Activated CD4-positive, alpha-beta T cell treated with anti-CD3 and anti-CD28 coated beads for 1 hour (primary cell): Measurements from ENCODE around the gene SPTSSB.
A peak's percentile ranks its signal among the peaks of the same experiment; 100 is the strongest.

Experiments
- DNase-seq: peaks from one replicate; pipeline ENCODE4 v3.0.0-alpha.2; 2020

Gene SPTSSB, protein sequence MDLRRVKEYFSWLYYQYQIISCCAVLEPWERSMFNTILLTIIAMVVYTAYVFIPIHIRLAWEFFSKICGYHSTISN

DNA sequence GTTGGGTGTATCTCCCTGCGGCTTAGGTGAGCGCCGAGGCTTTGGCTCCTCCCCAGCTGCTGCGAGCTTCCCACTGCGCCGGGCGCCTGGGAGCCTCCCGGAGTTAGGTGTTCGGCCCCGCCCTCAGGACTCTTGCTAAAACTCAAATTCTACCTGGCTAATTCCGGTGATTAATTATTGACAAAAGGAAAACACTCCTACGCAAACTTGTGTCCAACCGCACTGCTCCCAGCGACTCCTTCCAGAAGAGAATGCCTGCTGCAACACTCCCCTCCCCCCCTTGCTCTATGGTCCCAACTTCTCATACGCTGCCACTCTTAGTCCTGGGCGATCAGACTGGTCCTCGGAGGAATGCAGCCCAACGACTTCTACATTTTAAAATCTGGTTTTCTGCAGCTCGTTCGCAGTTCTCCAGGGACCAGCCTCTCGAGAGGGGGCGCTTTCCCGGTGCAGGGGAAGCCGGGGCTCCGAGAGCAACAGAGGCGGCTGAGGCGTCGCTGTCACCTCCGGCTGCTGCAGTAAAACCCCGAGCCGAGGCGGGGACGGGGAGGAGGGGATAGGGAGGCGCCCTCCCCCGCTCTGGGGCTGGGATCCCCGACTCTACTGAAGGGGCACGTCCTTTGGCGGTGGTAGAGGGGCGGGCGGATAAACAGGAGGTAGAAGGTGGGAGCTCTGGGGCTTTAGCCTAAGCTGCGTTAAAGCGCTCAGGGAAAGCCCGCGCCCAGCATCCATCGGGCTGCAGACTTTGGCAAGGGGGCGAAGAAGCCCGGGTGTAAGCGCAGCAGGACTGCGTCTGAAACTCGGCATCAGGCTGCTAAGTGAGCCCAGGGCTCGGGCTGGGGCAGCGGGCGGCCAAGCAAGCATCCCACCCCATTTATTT lies at the start of gene SPTSSB:
Gene SPTSSB, minus strand, starts transcription at position 77 of the 880 bp plus-strand sequence. CDS start 25,194 bp downstream, outside the sequence.
- peak; percentile 26 for DNase-seq

DNA sequence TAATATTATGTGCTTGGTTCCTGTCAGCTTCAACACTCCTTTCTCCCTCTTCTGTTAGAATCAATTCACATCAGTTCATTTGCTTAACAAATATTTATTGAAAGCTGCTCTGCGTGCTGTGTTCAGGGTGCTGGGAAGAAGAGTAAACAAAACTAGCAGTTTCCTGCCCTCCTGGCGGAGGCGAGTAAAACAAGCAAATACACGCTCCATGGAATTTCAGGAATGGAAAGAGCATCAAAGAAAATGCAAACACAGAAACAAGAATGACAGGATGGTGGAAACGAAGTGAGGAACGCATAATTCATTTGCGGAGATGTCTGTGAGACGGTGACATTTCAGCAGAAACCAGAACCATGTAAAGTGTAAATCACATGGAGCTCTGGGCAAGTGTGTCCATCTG lies 49.4 kb upstream of the SPTSSB start:
- no peak for DNase-seq

DNA sequence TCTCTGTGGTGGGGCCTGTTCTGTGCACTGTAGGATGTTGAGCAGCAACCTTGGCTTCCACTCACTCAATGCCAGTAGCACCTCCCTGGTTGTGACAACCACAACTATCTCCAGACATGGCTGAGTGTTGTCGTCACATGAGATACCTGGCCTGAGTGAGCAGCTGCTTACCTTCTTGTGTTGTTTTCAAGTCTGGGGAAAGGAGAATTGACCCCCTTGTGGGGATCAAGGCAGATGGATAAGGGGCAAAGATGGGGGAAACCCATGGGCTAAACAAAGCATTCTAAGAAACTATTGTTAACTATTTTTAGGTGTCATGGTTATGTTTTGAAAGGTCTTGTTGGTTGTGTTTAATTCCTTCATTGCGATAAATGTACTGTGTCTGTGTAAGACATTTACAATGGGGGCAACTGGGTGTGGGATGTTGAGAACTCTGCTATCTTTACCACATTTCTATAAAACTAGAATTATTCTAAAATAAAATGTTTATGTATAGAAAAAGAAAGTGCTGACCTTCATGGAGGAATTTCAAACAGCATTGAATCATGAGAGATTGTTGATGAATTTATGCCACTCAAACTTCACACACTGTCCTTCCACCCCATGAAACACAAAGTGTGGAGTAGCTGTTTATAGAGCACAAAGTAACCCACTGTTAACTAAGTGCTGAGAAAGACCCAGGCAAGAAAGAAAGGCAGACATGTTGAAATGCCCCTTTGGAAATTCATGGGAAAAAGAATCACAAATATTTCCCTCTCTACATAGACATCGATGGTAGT lies 48.4 kb upstream of the SPTSSB start:
- DNase-seq = no peak

- no peak for DNase-seq
Measured at GRCh38 chr3:161415506-161416231, 44.4 kb upstream of the SPTSSB start.

DNA sequence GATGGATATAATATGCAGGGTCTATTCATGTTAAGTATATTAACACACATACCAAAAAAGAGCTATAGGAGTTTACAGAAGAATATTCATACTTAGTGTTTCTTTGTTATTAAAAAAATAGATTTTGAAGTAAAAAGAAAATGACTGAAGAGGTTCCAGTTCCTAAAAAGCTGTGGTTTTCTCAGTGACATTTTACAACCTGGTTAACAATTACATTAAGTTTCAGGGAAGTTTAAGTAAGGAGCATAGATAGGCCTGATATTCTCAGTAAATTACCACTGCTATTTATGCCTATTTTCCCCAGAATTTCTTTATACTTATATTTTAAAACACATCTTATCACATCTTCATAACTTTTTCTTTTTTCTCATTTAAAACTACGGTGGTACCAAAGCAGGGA lies 43.6 kb upstream of the SPTSSB start:
- DNase-seq = no peak

GRCh38 chr3:161413855-161414210 lies 42.5 kb upstream of the SPTSSB start:
- no peak for DNase-seq

DNA sequence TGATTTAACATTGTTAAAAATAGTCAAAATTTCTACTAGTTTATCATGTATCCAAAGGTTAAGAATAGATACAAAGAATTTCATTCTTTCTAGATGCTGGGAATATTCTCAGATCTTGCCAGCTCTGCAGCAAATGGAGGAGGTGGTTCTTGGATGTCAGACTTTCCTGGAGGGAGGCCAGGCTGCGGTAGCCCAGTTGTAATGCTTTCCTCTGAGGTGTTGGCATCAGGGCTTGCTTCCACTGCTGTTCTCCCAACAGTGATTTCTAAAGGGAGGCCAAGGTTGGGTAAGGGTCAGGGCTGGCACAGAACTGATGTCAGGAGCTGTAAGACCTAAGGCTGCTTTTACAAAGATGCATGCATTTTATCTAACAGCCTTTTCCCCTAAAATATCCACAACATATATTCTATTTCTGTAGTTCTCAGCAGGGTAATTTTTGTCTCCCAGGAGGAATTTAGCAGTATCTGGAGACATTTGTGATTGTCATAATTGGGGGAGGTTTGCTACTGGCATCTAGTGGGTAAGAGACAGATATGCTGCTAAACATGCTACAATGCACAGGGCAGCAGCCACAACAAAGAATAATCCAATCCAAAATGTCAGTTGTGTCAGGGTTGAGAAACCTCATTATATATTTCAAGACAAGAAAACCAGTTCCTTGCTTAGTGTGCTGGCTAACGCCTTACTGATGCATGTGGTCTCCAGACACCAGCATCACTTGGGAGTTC lies 42.0 kb upstream of the SPTSSB start:
- no peak for DNase-seq

DNA sequence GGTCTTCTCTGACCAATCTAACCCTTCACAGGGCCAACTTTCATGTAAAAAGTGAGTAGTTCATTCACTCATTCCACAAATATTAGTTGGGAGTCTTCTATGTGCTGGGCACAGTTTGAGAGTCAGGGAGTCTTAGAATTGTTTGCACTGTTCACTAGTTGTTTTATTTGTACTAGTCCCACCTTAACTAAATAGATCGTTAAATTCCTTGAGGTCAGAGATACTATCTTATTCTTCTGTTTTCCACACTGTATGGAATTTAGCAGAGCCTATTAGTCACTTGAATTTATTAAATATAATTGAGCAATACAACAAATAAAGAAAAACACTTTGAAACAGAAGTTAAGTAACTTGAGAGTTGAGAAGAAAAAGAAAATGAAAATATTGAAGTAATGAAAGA lies 40.8 kb upstream of the SPTSSB start:
- DNase-seq = no peak

GRCh38 chr3:161409858-161410257 lies 38.5 kb upstream of the SPTSSB start:
- DNase-seq = no peak

GRCh38 chr3:161409069-161409468 lies 37.8 kb upstream of the SPTSSB start:
- DNase-seq = no peak

DNA sequence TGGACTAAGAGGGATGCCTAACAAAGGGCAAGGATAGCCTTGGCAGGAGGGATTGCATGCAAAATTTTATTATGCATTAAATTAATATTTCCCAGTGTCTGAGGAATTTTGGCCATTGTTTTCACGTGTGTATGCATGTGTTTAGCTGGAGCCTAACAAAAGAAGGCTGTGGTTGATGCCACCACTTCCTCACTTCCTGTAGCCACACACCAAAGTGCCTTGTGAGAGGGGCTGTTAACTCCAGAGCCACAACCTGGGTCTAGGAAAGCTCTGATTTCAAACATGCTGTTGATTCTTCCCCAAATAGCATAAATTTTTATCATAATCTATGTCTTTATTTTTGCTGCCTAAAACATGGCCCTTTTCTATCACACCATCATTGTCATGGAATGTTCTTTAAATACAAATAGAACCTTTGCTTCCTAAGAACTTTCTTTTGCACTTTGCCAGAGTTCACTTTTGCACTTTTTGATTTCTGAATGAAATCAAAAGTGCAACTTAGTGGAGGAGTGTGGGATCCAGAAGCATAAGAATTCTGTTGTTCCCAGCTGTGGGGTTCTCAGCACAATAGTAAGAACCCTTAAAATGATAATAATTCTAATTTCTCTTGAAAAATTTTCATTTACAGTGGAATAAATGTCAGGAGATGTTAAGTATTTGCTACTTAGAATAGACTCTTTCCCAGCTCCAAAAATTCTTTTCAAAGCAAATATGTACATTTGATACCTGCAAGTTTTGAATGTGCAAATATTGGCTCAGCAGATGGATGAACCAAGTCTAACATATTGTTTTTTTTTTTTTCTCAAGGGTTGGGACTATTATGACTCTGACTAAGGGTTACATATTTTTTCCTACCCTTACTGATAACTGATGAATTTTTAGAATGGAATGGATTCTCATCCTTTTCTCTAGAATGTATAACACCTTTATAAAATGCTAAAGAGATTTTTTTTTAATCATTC lies 35.6 kb upstream of the SPTSSB start:
- no peak for DNase-seq

- DNase-seq = no peak
Measured at GRCh38 chr3:161405836-161406235, 34.5 kb upstream of the SPTSSB start.

GRCh38 chr3:161405087-161405486 lies 33.8 kb upstream of the SPTSSB start:
- DNase-seq = no peak

GRCh38 chr3:161403251-161403650 lies 31.9 kb upstream of the SPTSSB start:
- DNase-seq = no peak

DNA sequence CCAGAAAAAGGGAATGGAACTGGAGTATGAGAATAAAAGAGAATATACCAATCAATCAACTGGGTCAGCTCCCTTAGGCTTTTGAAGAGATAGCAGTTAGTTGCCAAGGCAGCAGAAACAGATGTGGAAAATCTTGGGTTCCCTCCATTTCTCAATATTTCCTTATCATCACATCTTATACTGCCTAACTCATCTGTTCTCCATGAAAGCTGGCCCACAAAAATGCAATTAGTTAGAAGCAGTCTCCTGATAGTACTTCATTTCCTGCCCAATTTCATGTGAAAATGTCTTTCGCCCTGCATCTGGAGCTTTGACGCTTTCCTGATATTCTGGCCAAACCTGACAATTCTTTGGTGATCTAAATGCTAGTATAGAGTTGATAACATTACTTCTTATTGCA lies 30.1 kb upstream of the SPTSSB start:
- DNase-seq = no peak

GRCh38 chr3:161400650-161401049 lies 29.3 kb upstream of the SPTSSB start:
- no peak for DNase-seq

GRCh38 chr3:161395115-161396012 lies 24.0 kb upstream of the SPTSSB start:
- DNase-seq = no peak

GRCh38 chr3:161393803-161394202 lies 22.5 kb upstream of the SPTSSB start:
- no peak for DNase-seq

DNA sequence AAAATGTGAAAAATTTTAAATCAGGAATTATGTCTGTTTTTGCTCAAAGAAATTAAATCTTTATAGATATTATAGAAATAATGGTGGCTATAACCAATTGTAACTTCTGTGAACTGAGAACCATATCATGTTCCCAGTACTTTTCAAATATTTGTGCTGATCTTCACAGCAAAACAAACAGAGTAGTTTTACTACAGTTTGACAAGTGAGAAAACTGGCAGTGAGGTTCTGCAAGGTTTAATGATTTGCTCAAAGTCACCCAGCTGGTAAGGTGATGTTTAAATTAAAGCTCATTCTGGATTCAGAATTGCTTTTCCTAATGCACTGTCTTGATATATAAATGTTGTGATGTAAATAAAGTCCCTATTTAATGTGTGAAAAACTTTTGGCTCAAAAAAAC lies 22.0 kb upstream of the SPTSSB start:
- DNase-seq = no peak

GRCh38 chr3:161392853-161393252 lies 21.5 kb upstream of the SPTSSB start:
- DNase-seq = no peak
